Rectal smooth muscle tissue (tissue), 1 donor: ENCODE measurements around the gene ACOXL.
"Not testable (repeated sequence)": the region's sequence is repeated elsewhere in the genome, so short reads cannot be mapped to it uniquely, and the experiment has no call there.

Source experiments
- H3K27ac ChIP-seq: one replicate; pipeline ENCODE4 v1.7.0; 2013; ENCODE audit warnings: low read depth, low read length, inconsistent platforms
- H3K27me3 ChIP-seq: one replicate; pipeline ENCODE4 v1.7.0; 2013; ENCODE audit warnings: low read length; ENCODE audit not compliant: control insufficient read depth, insufficient read depth
- H3K36me3 ChIP-seq: one replicate; pipeline ENCODE4 v1.7.0; 2013; ENCODE audit warnings: low read length; ENCODE audit not compliant: control insufficient read depth, insufficient read depth
- H3K4me1 ChIP-seq: one replicate; pipeline ENCODE4 v1.7.0; 2013; ENCODE audit warnings: low read length; ENCODE audit not compliant: control insufficient read depth, insufficient read depth
- H3K4me3 ChIP-seq: one replicate; pipeline ENCODE4 v1.7.0; 2013; ENCODE audit warnings: low read length
- H3K9ac ChIP-seq: one replicate; pipeline ENCODE4 v1.7.0; 2013; ENCODE audit warnings: low read length

The ACOXL gene

DNA sequence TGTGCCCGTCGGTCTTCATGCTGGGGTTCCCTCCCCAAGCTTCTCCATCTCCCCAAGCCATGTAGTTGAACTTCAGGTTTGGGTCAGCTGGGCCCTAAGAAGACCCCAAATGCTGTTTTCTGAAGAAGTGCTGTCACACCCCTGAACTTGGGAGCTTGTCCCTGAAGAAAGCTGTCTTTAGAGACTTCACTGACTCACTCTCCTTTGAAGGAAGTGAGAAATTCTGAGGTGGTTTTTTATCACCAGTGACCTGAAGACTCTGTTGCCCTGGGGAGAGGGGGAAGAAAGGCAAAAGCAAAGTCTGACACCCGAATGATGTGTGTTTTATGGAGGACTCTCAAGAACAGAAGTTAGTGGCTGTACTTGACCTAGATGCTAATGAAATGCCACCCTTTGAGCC, 304.8 kb downstream of the ACOXL start:
- no peaks in the 10 kb centered on the region for H3K4me1 ChIP-seq
- H3K4me3 ChIP-seq, result no peak overlapping the region
- no peak overlapping the region for H3K9ac ChIP-seq
- H3K27ac ChIP-seq, result no peak overlapping the region
- no peaks in the 10 kb centered on the region for H3K36me3 ChIP-seq
- no peaks in the 10 kb centered on the region for H3K27me3 ChIP-seq

DNA sequence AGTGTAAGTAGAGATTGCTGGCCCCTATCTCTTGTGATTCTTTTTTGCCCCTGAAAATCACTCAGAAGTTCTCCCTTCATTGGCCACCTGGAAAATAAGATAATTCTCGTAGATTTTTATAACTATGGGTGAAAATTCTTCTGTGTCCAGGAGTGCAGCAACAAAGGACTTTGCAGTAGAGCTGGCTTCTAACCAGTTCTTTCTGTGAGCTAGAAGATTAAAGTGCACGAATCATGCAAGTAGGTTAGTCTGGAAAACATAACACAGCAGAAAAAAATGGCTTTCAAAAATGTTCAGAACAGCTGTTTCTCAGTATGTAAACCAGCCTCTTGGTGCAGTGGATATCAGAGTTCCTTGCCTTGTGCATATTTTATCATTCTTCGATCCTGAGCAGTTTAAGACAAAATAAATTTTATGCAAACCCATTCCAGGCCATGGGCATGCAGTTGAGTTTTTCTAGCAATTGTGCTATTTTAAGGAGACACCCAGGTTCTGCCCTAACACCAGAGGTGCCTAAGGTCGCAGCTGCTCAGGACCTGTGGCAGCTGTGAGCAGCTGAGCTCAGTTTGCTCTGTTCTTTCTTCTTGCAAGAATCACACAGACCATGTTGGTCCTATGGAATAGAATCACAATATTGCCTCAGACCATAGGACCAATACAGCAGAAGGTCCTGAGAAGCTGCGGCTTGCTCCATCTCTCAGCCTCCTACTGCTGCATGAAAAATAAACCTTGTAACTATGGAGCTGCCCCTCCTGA, 307.4 kb downstream of the ACOXL start:
- no peak overlapping the region for H3K4me3 ChIP-seq
- no peak overlapping the region for H3K27ac ChIP-seq
- no peaks in the 10 kb centered on the region for H3K36me3 ChIP-seq
- no peak overlapping the region for H3K9ac ChIP-seq
- no peaks in the 10 kb centered on the region for H3K27me3 ChIP-seq
- H3K4me1 ChIP-seq, result no peaks in the 10 kb centered on the region

DNA sequence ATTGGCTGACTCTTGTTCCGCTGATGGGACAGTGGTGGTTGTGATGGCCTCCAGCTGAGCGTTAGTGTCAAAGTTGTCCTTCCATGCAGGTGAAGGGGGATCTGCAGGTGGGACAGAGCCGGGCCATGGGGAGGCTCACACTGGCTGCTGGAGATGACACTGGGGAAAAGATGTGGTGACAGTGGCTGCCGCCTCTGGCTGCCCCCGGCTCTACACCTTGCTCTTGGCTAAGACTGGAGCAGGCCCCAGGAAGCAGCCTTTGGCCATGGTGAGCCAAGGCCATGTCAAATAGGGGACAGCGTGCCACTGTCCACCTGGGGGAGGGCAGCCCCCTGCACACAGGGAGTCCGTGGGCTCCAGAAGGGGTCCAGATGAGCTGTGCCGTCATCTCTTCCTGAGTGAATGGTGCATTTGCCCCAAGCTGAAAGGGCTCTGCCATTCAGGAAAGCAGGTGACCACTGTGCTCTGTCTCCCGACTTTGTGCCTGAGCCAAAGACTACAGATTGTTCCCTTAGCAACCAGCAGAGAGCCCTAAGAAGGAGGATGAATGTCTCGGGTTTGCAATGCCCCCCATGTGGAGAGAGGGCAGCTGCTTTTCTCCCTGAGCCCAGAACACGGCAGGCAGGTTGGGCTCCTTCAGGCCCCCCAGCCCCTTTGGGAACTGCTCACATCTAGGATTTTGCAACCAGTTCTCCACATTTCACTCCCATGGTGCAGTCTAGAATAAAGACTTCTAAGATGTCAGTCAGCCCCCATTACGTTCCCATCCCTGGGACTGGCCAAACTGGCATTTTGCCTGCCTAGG, 309.2 kb downstream of the ACOXL start:
- Histone ChIP-seq H3K4me3 (no peak overlapping the region), H3K9ac (no peak overlapping the region), H3K27me3 (no peaks in the 10 kb centered on the region), H3K27ac (no peak overlapping the region), H3K4me1 (no peaks in the 10 kb centered on the region), H3K36me3 (no peaks in the 10 kb centered on the region)

DNA sequence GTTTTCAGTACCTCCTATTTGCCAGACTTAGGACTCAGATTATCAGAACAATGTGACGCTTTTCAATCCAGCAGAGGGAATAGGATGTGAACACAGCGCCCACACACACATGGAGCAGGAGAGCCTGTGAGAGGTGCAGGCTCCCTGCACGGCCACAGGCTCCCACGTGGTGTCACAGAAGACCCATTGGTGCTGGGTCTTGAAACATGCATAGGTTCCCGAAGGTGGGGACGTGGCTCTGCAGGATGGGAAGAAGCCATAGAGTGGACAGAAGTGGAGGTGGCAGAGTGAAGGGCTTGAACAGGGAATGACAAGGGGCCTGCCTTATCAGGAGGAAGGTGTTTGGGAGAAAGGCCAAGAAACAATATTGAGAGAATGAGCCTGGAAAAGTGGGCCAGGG, 309.9 kb downstream of the ACOXL start:
- Histone ChIP-seq H3K36me3 (no peaks in the 10 kb centered on the region), H3K4me3 (no peak overlapping the region), H3K27me3 (no peaks in the 10 kb centered on the region), H3K9ac (no peak overlapping the region), H3K4me1 (no peaks in the 10 kb centered on the region), H3K27ac (no peak overlapping the region)

DNA sequence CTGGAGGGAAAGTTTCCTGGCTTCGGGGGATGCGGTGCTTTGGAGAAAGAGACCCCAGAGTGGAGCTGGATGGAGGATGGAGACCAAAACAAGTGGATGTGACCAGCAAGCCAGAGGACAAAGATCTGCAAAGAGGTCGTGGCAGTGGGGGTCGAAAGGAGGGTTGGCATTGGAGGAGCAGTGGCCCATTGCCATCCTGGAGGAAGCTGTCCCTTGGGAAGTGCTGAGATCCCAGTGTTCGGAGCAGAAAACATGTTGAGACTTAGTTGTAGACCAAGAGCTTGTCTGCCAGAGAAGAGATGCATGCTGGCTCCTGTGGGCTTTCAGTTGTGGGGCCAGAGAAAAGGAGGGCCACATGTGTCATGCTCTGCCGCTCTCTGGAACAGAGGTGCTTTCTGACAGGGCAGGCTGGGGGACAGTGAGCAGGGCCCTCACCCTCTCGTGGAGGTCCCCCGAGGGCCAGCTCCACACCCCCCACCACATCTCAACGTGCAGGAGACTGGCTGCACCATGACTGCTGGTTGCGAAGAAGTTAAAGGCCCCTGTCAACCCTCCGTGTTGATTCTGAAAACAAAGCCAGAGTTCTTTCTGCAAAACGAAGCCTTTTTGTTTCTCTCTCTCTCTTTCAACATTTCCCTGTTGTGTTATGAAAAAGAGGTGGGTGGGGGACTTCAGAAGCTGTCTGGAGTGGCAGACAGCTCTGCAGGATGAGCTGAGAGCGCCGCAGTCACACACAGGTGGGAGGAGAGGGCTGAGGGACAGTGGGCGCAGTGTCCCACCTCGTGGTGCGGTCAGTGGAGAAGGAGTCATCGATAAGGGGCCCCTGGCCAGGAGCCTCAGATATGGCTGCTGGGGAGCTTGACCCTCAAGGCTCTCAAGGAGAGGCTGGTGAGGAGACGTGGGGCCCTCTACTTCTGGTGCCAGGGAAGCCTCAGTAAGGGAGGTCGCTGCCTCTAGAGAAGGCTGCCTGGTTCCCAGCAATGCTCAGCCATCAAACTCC, 310.7 kb downstream of the ACOXL start:
- Histone ChIP-seq H3K4me3 (no peak overlapping the region), H3K27ac (no peak overlapping the region), H3K36me3 (no peaks in the 10 kb centered on the region), H3K4me1 (no peaks in the 10 kb centered on the region), H3K27me3 (no peaks in the 10 kb centered on the region), H3K9ac (no peak overlapping the region)

DNA sequence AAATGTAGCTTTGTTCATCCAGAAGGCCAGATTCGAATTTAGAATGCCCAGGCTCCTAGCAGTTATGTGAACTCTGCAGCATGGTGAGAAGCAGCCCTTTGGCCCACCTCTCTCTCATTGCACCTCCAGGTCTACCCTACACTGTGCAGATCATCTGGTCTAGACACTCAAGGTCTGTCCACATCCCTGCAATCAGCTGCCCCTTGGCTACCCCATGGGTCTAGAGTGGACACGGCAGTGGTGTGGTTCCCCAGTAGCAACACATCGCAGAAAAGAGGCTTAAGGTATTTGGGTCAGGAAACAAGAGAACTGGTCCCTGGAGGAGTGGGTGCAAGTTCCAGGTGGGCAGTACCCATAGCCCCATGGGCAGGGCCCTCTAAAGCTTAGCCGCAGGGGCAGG, 311.7 kb downstream of the ACOXL start:
- Histone ChIP-seq H3K9ac (no peak overlapping the region), H3K36me3 (no peaks in the 10 kb centered on the region), H3K27me3 (no peaks in the 10 kb centered on the region), H3K4me1 (no peaks in the 10 kb centered on the region), H3K27ac (no peak overlapping the region), H3K4me3 (no peak overlapping the region)

DNA sequence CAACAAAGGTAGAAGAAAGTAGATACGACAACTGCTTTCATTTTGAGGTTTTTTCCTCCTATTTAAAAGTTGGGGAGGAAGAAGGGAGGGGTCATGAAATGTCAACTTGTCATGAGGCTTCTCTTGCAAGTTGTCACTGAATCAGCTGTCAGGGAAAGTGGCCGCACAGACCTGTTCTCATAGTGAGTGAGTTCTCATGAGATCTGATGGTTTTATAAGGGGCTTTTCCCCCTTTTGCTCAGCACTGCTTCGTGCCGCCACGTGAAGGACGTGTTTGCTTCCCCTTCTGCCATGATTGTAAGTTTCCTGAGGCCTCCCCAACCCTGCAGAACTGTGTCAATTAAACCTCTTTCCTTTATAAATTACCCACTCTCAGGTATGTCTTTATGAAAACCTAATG, 312.9 kb downstream of the ACOXL start:
- H3K9ac ChIP-seq, H3K27ac ChIP-seq, H3K27me3 ChIP-seq, H3K4me1 ChIP-seq, H3K4me3 ChIP-seq, H3K36me3 ChIP-seq: not testable (repeated sequence)

DNA sequence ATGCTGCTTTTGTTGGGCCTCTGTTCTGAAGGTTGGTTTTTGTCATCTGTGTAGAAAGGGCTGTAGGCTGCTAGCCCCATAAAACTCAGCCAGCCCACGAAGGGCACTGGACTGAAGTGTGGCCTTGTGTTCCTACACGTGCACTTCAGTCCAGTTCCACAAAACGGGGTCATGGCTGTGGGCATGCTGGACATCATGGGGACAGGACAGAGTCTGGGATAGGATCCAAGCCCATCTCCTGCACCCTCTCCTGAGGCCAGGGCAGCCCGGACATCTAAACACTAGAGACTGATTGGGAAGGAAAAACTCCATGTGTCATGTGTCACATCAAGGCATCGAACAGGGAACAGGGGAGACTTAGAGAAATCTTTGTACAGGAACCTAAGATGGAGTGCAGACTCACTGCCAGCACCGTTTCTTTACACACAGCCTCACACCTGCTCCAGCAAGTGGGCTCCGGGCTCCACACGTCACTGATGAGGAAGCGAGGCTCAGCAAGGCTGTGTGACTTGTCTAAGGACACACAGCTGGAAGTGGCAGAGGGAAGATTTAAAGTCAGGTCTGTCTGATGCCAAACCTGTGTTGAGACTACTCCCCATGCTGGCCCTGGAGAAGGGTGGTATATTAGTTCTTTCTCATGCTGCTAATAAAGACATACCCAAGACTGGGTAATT, 313.5 kb downstream of the ACOXL start:
- Histone ChIP-seq H3K4me1 (no peaks in the 10 kb centered on the region), H3K27me3 (no peaks in the 10 kb centered on the region), H3K27ac (no peak overlapping the region), H3K4me3 (no peak overlapping the region), H3K36me3 (no peaks in the 10 kb centered on the region), H3K9ac (no peak overlapping the region)

DNA sequence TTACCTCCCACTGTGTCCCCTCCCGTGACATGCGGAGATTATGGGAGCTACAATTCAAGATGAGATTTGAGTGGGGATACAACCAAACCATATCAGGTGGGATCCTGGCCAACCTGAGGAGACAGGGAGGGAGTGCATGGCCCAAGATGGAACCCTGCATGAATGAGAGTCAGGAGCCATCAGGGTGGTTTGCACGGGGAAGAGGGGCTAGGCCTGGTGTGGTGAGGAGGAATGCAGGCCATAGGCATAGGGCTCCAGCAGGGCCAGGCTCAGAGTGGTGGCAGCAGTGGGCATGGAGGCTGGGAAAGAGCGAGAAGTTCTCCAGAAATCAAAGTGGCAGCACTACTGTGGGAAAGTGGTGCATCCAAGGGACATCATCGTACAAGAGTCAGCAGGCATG, 314.3 kb downstream of the ACOXL start:
- Histone ChIP-seq H3K36me3 (no peaks in the 10 kb centered on the region), H3K4me1 (no peaks in the 10 kb centered on the region), H3K9ac (no peak overlapping the region), H3K27me3 (no peaks in the 10 kb centered on the region), H3K4me3 (no peak overlapping the region), H3K27ac (no peak overlapping the region)

DNA sequence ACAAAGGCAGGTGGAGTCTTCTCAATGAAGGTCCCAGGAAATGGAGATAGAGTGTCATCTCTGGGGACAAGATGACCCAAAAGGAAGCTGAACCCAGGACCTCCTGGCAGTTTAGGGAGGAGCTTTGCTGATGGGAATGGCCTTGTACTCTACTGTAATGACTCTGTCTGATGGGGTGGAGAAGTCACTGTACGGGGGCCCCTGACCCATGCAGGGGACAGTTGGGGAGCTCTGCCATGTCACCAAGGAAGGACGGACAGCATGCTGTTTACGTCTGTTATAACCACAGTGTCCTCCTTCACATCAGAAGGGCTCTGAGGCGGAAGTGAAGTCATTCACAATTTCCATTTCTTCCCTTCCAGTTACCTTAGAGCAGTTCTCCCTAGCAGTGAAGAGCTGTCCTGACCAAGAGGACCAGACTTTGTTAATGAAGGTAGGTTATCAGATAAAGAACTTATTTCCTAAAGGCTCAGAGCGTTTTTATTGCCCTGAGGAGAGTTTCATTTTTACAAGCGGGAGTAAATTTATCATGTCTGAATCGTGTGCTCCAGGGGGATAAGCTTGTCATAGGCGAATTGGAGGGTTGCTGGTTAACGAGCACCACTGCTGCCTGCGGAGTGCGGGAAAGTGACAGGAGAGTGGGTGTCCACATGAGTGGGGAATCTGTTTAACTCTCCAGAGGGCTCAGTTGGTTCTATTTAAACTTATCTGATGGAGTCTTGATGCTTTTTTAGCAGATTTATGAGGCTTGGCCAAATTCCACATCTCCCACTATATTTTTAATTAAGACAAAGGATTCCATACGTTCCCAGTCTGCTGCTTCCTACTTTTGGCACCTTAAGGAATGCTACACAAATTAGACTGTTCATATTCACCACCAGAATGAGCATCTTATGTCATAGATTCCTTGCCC, 316.7 kb downstream of the ACOXL start:
- H3K4me1 ChIP-seq, result no peaks in the 10 kb centered on the region
- H3K9ac ChIP-seq, result no peak overlapping the region
- H3K27me3 ChIP-seq, result no peaks in the 10 kb centered on the region
- H3K4me3 ChIP-seq, result no peak overlapping the region
- H3K36me3 ChIP-seq, result no peaks in the 10 kb centered on the region
- H3K27ac ChIP-seq, result no peak overlapping the region
